ENCODE results near the gene MROH2B. TPM values are rescaled to one million over a fixed set of nuclear protein-coding genes. Genes with fewer than 3 reads are reported as not detected.

The MROH2B gene
- total RNA-seq, 1 experiment from 2014 or later: not detected

GRCh38 chr5:40981420-40981819, 89.7 kb downstream of the MROH2B start:
- H3K4me3 ChIP-seq (ENCODE audit: low read depth in 2 of 2, low read length in 2 of 2): no peak overlapping the region
- DNase-seq (ENCODE audit: low read depth, low spot score) (no peak), ATAC-seq (no peak)
- no peaks in the 10 kb centered on the region for H3K4me1 ChIP-seq (ENCODE audit: control insufficient read depth, insufficient read depth, low read length)
- no TSS peak for BruUV-seq (replicated peaks)
- ChIA-PET POLR2A (no interaction called here), CTCF (no interaction called here)
- H3K36me3 ChIP-seq (ENCODE audit: control insufficient read depth, insufficient read depth, low read length): no peaks in the 10 kb centered on the region
- in situ Hi-C loops (cut with HindIII; ENCODE audit: low pct_unique_long_range_greater_than_20kb, low sequenced_read_pairs) (no loop called here), intact Hi-C loops (cut with micrococcal nuclease; ENCODE audit: unreplicated experiment) (no loop called here)
- no peaks in the 10 kb centered on the region for H3K27me3 ChIP-seq (ENCODE audit: control insufficient read depth, insufficient read depth, low read length)
- no peaks in the 10 kb centered on the region for H3K9me3 ChIP-seq (ENCODE audit: control insufficient read depth, insufficient read depth, low read depth, low read length)
- TF ChIP-seq TCF7L2 (IDR thresholded peaks at IDR 0.05; ENCODE audit: low read depth, low read length) (no peak), SIN3A (IDR thresholded peaks at IDR 0.05; ENCODE audit: borderline replicate concordance, insufficient read depth, low read depth, low read length) (no peak), REST (IDR thresholded peaks at IDR 0.05; ENCODE audit: insufficient read depth in 1 of 2, low read depth in 2 of 2, low read length in 1 of 2) (no peak), CTCF (IDR thresholded peaks at IDR 0.05) (no peak), POLR2AphosphoS5 (IDR thresholded peaks at IDR 0.05; ENCODE audit: low read depth, low read length) (no peak)
- H3K27ac ChIP-seq (ENCODE audit: low read length): no peak overlapping the region

GRCh38 chr5:40976836-40977235, 94.3 kb downstream of the MROH2B start:
- CTCF ChIA-PET: no interaction called here
- intact Hi-C loops (cut with micrococcal nuclease; ENCODE audit: unreplicated experiment): no loop called here
- TF ChIP-seq SIN3A (IDR thresholded peaks at IDR 0.05; ENCODE audit: borderline replicate concordance, insufficient read depth, low read depth, low read length) (no peak), POLR2AphosphoS5 (IDR thresholded peaks at IDR 0.05; ENCODE audit: low read depth, low read length) (no peak), REST (IDR thresholded peaks at IDR 0.05; ENCODE audit: insufficient read depth in 1 of 2, low read depth in 2 of 2, low read length in 1 of 2) (no peak), TCF7L2 (IDR thresholded peaks at IDR 0.05; ENCODE audit: low read depth, low read length) (no peak), CTCF (IDR thresholded peaks at IDR 0.05) (no peak)
- in situ Hi-C loops (cut with HindIII; ENCODE audit: low pct_unique_long_range_greater_than_20kb, low sequenced_read_pairs): no loop called here
- ATAC-seq (no peak), DNase-seq (ENCODE audit: low read depth, low spot score) (no peak)
- Histone ChIP-seq H3K9me3 (ENCODE audit: control insufficient read depth, insufficient read depth, low read depth, low read length) (no peaks in the 10 kb centered on the region), H3K4me3 (ENCODE audit: low read depth in 2 of 2, low read length in 2 of 2) (no peak overlapping the region), H3K27me3 (ENCODE audit: control insufficient read depth, insufficient read depth, low read length) (no peaks in the 10 kb centered on the region), H3K4me1 (ENCODE audit: control insufficient read depth, insufficient read depth, low read length) (no peaks in the 10 kb centered on the region), H3K27ac (ENCODE audit: low read length) (no peak overlapping the region), H3K36me3 (ENCODE audit: control insufficient read depth, insufficient read depth, low read length) (no peaks in the 10 kb centered on the region)
- POLR2A ChIA-PET: no interaction called here
- BruUV-seq (replicated peaks): no TSS peak

Data from Panc1 (cell line).